ENCODE results near the gene TRIM34.

DNA sequence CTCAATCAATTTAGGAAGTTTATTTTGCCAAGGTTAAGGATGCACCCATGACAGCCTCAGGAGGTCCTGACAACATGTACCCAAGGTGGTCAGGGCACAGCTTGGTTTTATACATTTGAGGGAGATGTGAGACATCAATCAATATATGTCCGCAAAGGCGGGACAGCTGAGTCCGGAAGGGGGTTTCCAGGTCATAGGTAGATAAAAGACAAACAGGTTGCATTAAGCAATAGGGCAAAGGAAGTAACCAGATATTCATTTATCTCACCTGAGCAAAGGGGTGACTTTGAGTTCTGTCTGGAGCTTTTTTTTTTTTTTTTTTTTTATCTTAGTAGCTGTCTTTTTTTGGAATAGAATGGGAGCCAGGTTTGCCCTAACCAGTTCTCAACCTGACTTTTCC lies 2.0 kb upstream of the TRIM34 start:
- TF ChIP-seq CTCF (IDR thresholded peaks at IDR 0.05) (no peak), POLR2A (IDR thresholded peaks at IDR 0.05) (no peak)

Data from thyroid gland (tissue), 4 donors.